ENCODE data around the gene ADCY7. TPM values are rescaled to one million over a fixed set of nuclear protein-coding genes. Genes with fewer than 3 reads are reported as not detected.
A peak's percentile ranks its signal among the peaks of the same experiment; 100 is the strongest.

Gene ADCY7
- total and polyA plus RNA-seq, 10 donors: 9.8 to 158 (median 99.2) TPM

GRCh38 chr16:50360033-50360778, 93.9 kb downstream of the ADCY7 start:
- 86 to 93% (median 90%) methylated on average over 6 of the region's 6 CpGs for WGBS, 5 donors
- Histone ChIP-seq H3K4me3 (no peak overlapping the region), H3K27ac (peak overlapping the region in 1 of 8 donors; percentile 14), H3K36me3 (peaks cover 0 to 82% (median 33%) of the 10 kb centered on the region in 6 donors), H3K4me1 (peaks cover 0 to 65% (median 22%) of the 10 kb centered on the region in 6 donors), H3K9me3 (no peaks in the 10 kb centered on the region), H3K27me3 (replicated peaks in 1 of 7) (no peaks in the 10 kb centered on the region)
- TF ChIP-seq CTCF (IDR thresholded peaks at IDR 0.05 in 8 of 11, conservative IDR thresholded peaks at IDR 0.05 in 3 of 11) (no peak), POLR2AphosphoS5 (IDR thresholded peaks at IDR 0.05) (no peak), POLR2A (IDR thresholded peaks at IDR 0.05) (no peak)
- intact Hi-C loops (cut with DNase I; ENCODE audit: low total_unique reads): loop anchor here (10.0 kb wide), 2 partner anchors 305 to 445 kb away; no protein-coding TSS in a partner anchor
- no peak for DNase-seq

- Histone ChIP-seq H3K4me3 (no peak overlapping the region), H3K27ac (no peak overlapping the region), H3K4me1 (peaks cover 4 to 70% (median 28%) of the 10 kb centered on the region in 6 donors), H3K36me3 (peaks cover 0 to 86% (median 33%) of the 10 kb centered on the region in 6 donors), H3K27me3 (replicated peaks in 1 of 7) (no peaks in the 10 kb centered on the region), H3K9me3 (no peaks in the 10 kb centered on the region)
- no peak for DNase-seq
- TF ChIP-seq POLR2AphosphoS5 (IDR thresholded peaks at IDR 0.05) (no peak), CTCF (IDR thresholded peaks at IDR 0.05 in 8 of 11, conservative IDR thresholded peaks at IDR 0.05 in 3 of 11) (no peak), POLR2A (IDR thresholded peaks at IDR 0.05) (no peak)
- intact Hi-C loops (cut with DNase I; ENCODE audit: low total_unique reads): loop anchor here (10.0 kb wide), 2 partner anchors 304 to 444 kb away; no protein-coding TSS in a partner anchor
- 74 to 87% (median 87%) methylated on average over 3 of the region's 3 CpGs for WGBS, 5 donors
Observed at GRCh38 chr16:50360779-50361178, 94.4 kb downstream of the ADCY7 start.

- H3K4me1 ChIP-seq: peaks cover 25 to 97% (median 52%) of the 10 kb centered on the region in 6 donors
Observed at GRCh38 chr16:50363656-50364055, 97.3 kb downstream of the ADCY7 start.

More at GRCh38 chr16:50363656-50364055, 97.3 kb downstream of the ADCY7 start:
- Histone ChIP-seq H3K4me3 (no peak overlapping the region), H3K36me3 (peaks cover 0 to 71% (median 25%) of the 10 kb centered on the region in 6 donors), H3K27me3 (replicated peaks in 1 of 7) (no peaks in the 10 kb centered on the region), H3K9me3 (no peaks in the 10 kb centered on the region), H3K27ac (no peak overlapping the region)
- no peak for DNase-seq
- intact Hi-C loops (cut with DNase I; ENCODE audit: low total_unique reads): loop anchor here (10.0 kb wide), 2 partner anchors 301 to 441 kb away; no protein-coding TSS in a partner anchor
- TF ChIP-seq POLR2A (IDR thresholded peaks at IDR 0.05) (no peak), POLR2AphosphoS5 (IDR thresholded peaks at IDR 0.05) (no peak), CTCF (IDR thresholded peaks at IDR 0.05 in 8 of 11, conservative IDR thresholded peaks at IDR 0.05 in 3 of 11) (no peak)
- 52 to 92% (median 88%) methylated on average over 10 of the region's 10 CpGs for WGBS, 5 donors
